RPMI8226 (cell line): ENCODE data around the gene ACER2.
"Not testable (repeated sequence)": the region's sequence is repeated elsewhere in the genome, so short reads cannot be mapped to it uniquely, and the experiment has no call there.

Source experiments
- DNase-seq: peaks from one replicate; pipeline ENCODE4 v3.0.0-alpha.2; 2015

ACER2 gene

GRCh38 chr9:19408693-19409400, at the start of gene ACER2:
ACER2 (plus strand) TSS chr9:19409009; CDS start chr9:19409085, 76 bp downstream.
- DNase-seq = peak; percentile 90

DNA sequence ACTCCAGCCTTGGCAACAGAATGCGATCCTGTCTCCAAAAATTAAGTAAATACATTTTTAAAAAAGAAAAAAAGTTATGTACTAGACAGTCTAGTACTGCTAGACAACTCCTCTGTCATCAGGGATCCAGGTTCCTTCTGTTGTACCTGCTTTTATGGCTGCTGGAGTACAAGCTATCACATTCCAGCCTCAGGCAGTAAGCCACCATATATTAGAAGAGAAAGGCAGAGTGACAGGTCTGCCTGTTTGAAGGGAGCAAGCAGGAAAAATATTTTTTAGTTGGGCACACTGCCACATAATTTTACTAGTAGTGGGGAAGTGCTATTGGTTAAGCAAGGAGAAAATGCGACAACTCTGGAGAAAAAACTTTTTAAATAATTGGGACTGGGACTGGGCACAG, 39.7 kb upstream of the ACER2 start:
- DNase-seq = no peak

- DNase-seq = no peak
Measured at GRCh38 chr9:19371942-19372341, 36.9 kb upstream of the ACER2 start.

DNA sequence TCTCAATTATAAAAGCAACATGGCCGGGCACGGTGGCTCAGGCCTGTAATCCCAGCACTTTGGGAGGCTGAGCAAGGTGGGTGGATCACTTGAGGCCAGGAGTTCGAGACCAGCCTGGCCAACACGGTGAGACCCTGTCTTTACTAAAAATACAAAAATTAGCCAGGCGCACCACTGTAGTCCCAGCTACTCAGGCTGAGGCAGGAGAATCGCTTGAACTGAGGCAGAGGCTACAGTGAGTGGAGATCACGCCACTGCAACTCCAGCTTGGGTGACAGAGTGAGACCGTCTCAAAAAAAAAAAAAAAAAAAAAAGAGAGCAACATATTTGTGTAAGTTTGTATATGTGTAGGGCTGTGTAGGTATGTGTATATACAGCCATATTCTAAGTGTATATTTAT, 36.2 kb upstream of the ACER2 start:
- no peak for DNase-seq

DNA sequence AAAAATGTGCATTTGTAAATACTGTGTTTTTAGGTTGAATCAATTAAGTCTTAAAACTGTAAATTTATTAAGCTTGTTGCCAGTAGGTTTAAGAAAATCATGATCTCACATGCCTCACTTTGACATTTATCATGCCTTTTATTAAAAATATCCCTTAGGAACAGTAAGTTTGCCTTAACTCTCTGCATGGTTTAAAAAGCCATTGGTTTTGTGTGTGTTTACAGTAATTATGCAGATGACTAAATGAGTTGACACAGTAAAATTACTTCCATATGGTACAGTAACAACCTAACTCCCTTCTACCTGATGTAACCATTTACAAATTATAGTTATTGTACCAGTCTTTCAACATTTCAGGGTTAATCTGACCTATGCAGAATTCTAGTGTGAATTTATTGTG, 35.3 kb upstream of the ACER2 start:
- DNase-seq = no peak

GRCh38 chr9:19375538-19375937, 33.3 kb upstream of the ACER2 start:
- DNase-seq = no peak

DNA sequence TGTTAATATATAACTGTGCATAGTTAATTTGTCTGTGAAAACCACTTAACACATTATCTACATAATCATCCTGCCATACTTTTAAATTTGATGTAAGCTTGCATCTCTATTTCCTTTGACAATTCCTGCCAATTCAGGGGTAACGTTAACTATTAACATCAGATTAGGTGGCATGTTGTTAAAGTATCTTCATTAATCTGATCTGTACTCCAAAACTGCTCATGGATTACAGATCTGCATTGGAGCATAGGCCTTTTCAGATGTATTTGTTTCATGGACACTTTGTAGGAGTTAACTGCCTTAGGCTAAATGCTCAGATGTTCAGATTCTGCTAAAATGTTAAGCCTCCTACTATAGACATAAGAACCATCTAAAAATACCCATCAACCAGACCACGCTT, 31.9 kb upstream of the ACER2 start:
- no peak for DNase-seq

DNA sequence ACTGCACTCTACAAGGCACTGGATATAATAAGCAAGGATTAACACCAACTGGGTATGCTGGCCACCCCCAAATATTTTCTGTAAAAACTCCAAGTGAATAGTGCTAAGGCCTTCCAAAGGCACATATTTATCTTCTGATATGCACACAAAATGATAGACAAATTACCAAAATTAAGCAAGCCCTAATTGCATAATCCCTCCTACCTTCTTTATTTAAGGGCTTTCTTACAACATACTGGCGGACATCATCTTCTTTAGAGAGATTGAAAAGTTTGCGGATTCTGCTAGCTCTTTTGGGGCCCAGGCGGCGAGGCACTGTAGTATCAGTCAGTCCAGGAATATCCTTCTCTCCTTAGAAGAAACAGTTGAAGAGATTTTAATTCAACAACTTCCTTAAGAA, 30.6 kb upstream of the ACER2 start:
- no peak for DNase-seq

- no peak for DNase-seq
Measured at GRCh38 chr9:19378647-19379046, 30.2 kb upstream of the ACER2 start.

DNA sequence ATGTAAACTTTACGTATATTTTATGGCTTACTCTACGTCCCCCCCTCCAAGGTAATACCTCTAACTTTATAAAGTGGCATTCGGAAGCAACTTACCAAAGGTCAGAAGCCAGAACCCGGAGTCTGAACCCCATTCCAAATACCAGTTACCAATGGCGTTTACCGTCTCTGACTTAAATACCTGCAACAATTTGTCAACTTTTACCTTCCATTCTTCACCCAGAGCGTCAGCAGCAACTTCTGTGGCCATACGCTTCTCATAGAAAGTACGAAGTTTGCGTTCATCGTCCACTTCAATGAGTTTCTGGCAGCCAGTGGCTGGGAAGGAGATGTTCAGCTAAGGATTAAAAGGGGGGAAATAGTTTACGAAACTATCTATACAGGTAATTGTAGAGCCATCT, 29.5 kb upstream of the ACER2 start:
- DNase-seq = no peak

- peak; percentile 35 for DNase-seq
Measured at GRCh38 chr9:19379697-19380046, 29.1 kb upstream of the ACER2 start.

GRCh38 chr9:19380826-19381075, 28.1 kb upstream of the ACER2 start:
- DNase-seq = no peak

DNA sequence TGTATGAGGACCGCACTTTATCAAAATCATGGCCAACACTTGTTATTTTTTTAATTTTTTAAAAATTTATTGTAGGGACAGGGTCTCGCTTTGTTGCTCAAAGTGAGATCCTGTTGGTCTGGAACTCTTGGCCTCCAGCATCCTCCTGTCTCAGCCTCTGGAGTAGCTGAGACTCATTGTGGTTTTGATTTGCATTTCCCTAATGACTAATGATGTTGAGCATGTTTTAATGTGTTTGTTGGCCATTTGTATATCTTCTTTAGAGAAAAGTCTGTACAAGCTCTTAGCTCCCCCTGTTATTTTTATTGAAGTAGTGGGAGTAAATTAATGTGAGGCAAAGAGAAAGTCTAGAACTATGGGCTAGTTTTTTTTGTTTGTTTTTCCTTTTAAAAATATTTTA, 27.2 kb upstream of the ACER2 start:
- DNase-seq = no peak

GRCh38 chr9:19385212-19385611, 23.6 kb upstream of the ACER2 start:
- not testable (repeated sequence) for DNase-seq

- DNase-seq = no peak
Measured at GRCh38 chr9:19385786-19386501, 22.9 kb upstream of the ACER2 start.

DNA sequence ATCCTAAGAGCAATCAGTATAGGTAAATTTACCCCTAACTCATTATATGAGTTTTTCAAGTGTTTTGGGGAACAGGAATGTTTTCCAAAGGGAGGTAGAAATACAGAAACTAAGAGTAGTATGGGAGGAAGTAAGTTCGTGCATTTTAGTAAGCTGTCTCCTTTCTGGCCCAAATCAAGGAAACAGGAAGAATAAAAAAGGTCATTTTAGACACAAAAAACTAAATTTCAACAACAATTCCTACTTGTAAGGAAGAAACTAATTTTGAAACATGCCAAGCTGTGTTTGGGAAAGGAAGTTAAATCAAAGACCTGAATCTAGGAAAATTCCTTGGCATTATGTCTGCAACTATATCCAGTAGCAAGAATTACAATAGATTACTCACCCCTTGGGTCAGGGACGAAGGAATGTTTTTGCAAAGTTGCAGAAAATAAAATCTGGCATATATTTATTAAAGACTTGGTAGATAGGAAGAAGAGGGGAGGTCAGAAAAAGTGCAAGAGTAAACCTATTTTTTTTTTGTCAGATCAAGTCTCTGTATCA, 22.2 kb upstream of the ACER2 start:
- DNase-seq = no peak

DNA sequence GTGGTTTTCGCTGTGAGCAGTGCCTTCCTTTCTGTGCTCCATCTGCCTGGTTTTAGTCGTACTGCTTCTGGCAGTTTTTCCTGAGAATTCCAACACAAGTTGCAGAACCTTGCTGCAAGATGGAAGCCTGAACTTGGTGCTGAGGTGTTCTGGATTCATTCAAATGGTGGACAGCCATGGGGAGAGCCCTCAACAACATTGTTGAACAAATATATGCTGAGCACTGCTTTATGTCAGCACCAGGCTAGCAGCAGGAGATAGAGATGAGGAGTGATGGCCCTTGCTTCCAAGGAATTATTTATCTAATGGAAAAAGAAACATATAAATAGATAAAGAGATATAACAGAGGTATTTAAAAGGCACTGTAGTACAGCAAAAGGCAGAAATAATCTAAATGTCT, 21.5 kb upstream of the ACER2 start:
- DNase-seq = no peak

GRCh38 chr9:19389539-19389938, 19.3 kb upstream of the ACER2 start:
- DNase-seq = not testable (repeated sequence)

GRCh38 chr9:19397845-19398244, 11.0 kb upstream of the ACER2 start:
- no peak for DNase-seq

GRCh38 chr9:19403231-19403630, 5.6 kb upstream of the ACER2 start:
- not testable (repeated sequence) for DNase-seq

GRCh38 chr9:19404283-19405075, 4.3 kb upstream of the ACER2 start:
- no peak for DNase-seq

GRCh38 chr9:19405771-19406170, 3.0 kb upstream of the ACER2 start:
- no peak for DNase-seq

DNA sequence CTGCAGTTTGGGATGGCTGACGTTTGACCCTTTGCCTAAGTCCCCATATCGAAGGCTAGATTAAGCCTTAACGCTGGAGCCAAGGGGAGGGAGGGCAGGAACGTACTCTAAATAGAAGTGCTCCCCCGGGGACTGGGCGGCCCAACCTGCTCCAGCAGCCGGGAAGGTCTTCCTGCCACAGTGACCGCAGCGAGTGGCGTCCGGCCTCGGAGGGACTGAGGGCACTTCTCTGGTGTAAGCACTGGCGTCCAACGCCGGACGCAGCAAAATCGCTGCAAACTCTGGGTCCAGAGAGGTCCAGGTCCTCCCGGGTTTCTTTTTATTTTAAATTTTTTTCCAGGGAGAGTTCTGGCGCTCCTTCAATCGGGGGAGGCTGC, 505 bp upstream of the ACER2 start:
- no peak for DNase-seq
